ENCODE results near the gene KANK4.

DNA sequence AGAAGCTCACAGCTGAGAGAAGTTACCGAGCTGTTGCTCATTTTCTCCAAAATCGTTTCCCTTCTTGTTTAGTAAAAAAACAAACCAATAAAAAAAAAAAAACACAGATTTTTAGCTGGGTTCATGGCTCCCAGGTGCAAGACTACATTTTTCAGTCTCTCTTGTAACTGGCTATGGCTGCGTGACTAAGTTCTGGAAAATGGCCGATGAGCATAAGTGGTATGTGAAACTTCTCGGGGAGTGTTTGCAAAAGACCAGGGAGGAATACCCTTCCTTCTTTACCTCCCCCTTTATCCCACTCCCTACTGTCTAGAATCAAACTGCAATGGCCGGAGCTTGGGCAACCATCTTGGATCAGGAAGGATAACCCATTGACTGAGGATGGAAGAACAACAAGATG is 38.7 kb upstream of the KANK4 start:
- TF ChIP-seq JUN (IDR thresholded peaks at IDR 0.05), result no peak
- TF ChIP-seq CTCF (IDR thresholded peaks at IDR 0.05), result no peak
- TF ChIP-seq ZNF302 (CRISPR knock-in tag; IDR thresholded peaks at IDR 0.05), result no peak
- no peak for TF ChIP-seq POLR2AphosphoS2 (conservative IDR thresholded peaks at IDR 0.05; ENCODE audit: low read length)
- TF ChIP-seq, protein P1, sequence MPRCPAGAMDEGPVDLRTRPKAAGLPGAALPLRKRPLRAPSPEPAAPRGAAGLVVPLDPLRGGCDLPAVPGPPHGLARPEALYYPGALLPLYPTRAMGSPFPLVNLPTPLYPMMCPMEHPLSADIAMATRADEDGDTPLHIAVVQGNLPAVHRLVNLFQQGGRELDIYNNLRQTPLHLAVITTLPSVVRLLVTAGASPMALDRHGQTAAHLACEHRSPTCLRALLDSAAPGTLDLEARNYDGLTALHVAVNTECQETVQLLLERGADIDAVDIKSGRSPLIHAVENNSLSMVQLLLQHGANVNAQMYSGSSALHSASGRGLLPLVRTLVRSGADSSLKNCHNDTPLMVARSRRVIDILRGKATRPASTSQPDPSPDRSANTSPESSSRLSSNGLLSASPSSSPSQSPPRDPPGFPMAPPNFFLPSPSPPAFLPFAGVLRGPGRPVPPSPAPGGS (IDR thresholded peaks at IDR 0.05), result no peak
- TF ChIP-seq, protein P2, sequence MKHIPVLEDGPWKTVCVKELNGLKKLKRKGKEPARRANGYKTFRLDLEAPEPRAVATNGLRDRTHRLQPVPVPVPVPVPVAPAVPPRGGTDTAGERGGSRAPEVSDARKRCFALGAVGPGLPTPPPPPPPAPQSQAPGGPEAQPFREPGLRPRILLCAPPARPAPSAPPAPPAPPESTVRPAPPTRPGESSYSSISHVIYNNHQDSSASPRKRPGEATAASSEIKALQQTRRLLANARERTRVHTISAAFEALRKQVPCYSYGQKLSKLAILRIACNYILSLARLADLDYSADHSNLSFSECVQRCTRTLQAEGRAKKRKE (CRISPR knock-in tag; IDR thresholded peaks at IDR 0.05; ENCODE audit: low read depth), result no peak
- TF ChIP-seq JUNB (IDR thresholded peaks at IDR 0.05), result no peak
- no peak for TF ChIP-seq RAD21 (conservative IDR thresholded peaks at IDR 0.05 in 1 of 2, IDR thresholded peaks at IDR 0.05 in 1 of 2)
- no peak for TF ChIP-seq RCOR1 (IDR thresholded peaks at IDR 0.05; ENCODE audit: low read depth, low read length)
- TF ChIP-seq RFX5 (IDR thresholded peaks at IDR 0.05), result no peak

Measured in A549 (cell line).